SK-N-SH (cell line): ENCODE results near the gene HBG1. TPM values are rescaled to one million over a fixed set of nuclear protein-coding genes. Genes with fewer than 3 reads are reported as not detected.

Experiments used
- CTCF ChIA-PET: fragments of 300-600, 350-600 bp; formaldehyde crosslinking; extraction: SDS; loops from one replicate; lab custom pipeline; 2021; lab: Yijun Ruan, JAX
- POLR2A ChIA-PET: fragments of 350-600 bp; sonication (Branson Sonifier 250); formaldehyde crosslinking; extraction: SDS; loops from one replicate; lab custom pipeline; 2020; ENCODE audit warnings: antibody characterized with exemption, inconsistent platforms; lab: Yijun Ruan, JAX
- DNase-seq: peaks from one replicate; pipeline ENCODE4 v3.0.0; 2012
- H2AFZ ChIP-seq: fragments of 200-600 bp; sonication (generic); 2 replicates; pipeline ENCODE4 v1.8.1; 2016; ENCODE audit warnings: antibody characterized with exemption, mild to moderate bottlenecking, low read depth
- H3F3A ChIP-seq: fragments of 200-600 bp; sonication (generic); replicated peaks from 2 replicates; pipeline ENCODE3; 2016; ENCODE audit warnings: antibody characterized with exemption, mild to moderate bottlenecking; ENCODE audit not compliant: insufficient read depth
- H3K27ac ChIP-seq, 2 experiments: fragments of 200-500 bp in 1 of 2; fragments of 200-600 bp in 1 of 2; sonication (Bioruptor generic) in 1 of 2; sonication (generic), shearing (Covaris generic) in 1 of 2; 2 replicates each; pipeline versions ENCODE4 v1.5.1 to v1.6.1; 2014 to 2016; ENCODE audit warnings: low read depth in 2 of 2, inconsistent platforms in 1 of 2, low read length in 1 of 2, mild to moderate bottlenecking in 1 of 2, mixed read lengths in 1 of 2
- H3K27me3 ChIP-seq: fragments of 200-600 bp; sonication (generic), shearing (Covaris generic); 2 replicates; pipeline ENCODE4 v1.6.1; 2016; ENCODE audit warnings: mixed run types; ENCODE audit not compliant: insufficient read depth
- H3K36me3 ChIP-seq, 2 experiments: fragments of 200-500 bp in 1 of 2; fragments of 200-600 bp in 1 of 2; sonication (Bioruptor generic) in 1 of 2; sonication (generic) in 1 of 2; replicated peaks in 1 of 2; 2 replicates each; pipeline versions ENCODE3 to v1.5.1; 2014 to 2016; ENCODE audit warnings: low read length in 1 of 2, mild to moderate bottlenecking in 1 of 2; ENCODE audit not compliant: insufficient read depth in 2 of 2, control insufficient read depth in 1 of 2
- H3K4me1 ChIP-seq, 2 experiments: fragments of 200-500 bp in 1 of 2; fragments of 200-600 bp in 1 of 2; sonication (Bioruptor generic) in 1 of 2; sonication (generic), shearing (Covaris generic) in 1 of 2; 2 replicates each; pipeline versions ENCODE4 v1.5.1 to v1.6.1; 2014 to 2016; ENCODE audit warnings: low read depth in 1 of 2, low read length in 1 of 2, mixed run types in 1 of 2; ENCODE audit not compliant: insufficient read depth in 2 of 2, control insufficient read depth in 1 of 2
- H3K4me2 ChIP-seq: fragments of 200-600 bp; sonication (generic), shearing (Covaris generic); 2 replicates; pipeline ENCODE4 v1.6.1; 2017; ENCODE audit warnings: mixed run types
- H3K4me3 ChIP-seq, 2 experiments: fragments of 200-500 bp in 1 of 2; fragments of 200-600 bp in 1 of 2; sonication (Bioruptor generic) in 1 of 2; sonication (generic), shearing (Covaris generic) in 1 of 2; 2 replicates each; pipeline versions ENCODE4 v1.5.1 to v1.8.1; 2014 to 2016; ENCODE audit warnings: low read depth in 2 of 2, inconsistent platforms in 1 of 2, low read length in 1 of 2, mild to moderate bottlenecking in 1 of 2, mixed read lengths in 1 of 2, moderate library complexity in 1 of 2
- H3K79me2 ChIP-seq: fragments of 200-600 bp; sonication (generic); 2 replicates; pipeline ENCODE4 v1.8.1; 2017; ENCODE audit warnings: mild to moderate bottlenecking; ENCODE audit not compliant: insufficient read depth
- H3K9ac ChIP-seq: fragments of 200-600 bp; sonication (generic); 2 replicates; pipeline ENCODE4 v1.6.1; 2017; ENCODE audit warnings: mixed run types
- H3K9me2 ChIP-seq: fragments of 200-600 bp; sonication (generic); 2 replicates; pipeline ENCODE4 v1.6.1; 2017; ENCODE audit warnings: mixed run types
- H3K9me3 ChIP-seq: fragments of 200-600 bp; sonication (generic); 2 replicates; pipeline ENCODE4 v1.6.1; 2017; ENCODE audit warnings: mixed run types, mild to moderate bottlenecking, moderate library complexity
- H4K20me1 ChIP-seq: fragments of 200-600 bp; sonication (generic); 2 replicates; pipeline ENCODE4 v1.6.1; 2017; ENCODE audit warnings: mild to moderate bottlenecking, mixed run types; ENCODE audit not compliant: insufficient read depth
- CHD2 ChIP-seq: fragments of 150-350 bp; IDR thresholded peaks from 2 replicates; pipeline ENCODE4 v1.6.1; 2018; ENCODE audit warnings: low read length; ENCODE audit not compliant: partially characterized antibody
- EP300 ChIP-seq, 2 experiments: IDR thresholded peaks; 2 replicates each; pipeline versions ENCODE4 v1.4.0 to v1.6.1; 2012; ENCODE audit warnings: borderline replicate concordance in 1 of 2, low read depth in 1 of 2, low read length in 1 of 2
- EZH2phosphoT487 ChIP-seq: fragments of 200-600 bp; sonication (generic); IDR thresholded peaks from 2 replicates; pipeline ENCODE4 v1.6.1; 2017; ENCODE audit warnings: low read depth, mixed run types, mild to moderate bottlenecking, antibody characterized with exemption, moderate library complexity, borderline replicate concordance
- FOXJ3 ChIP-seq: sonication (generic); formaldehyde crosslinking; IDR thresholded peaks from 2 replicates; pipeline ENCODE4 v1.5.1; 2020; ENCODE audit warnings: mild to moderate bottlenecking, missing genetic modification reagents
- GABPA ChIP-seq: IDR thresholded peaks from 2 replicates; pipeline ENCODE4 v1.4.0; 2012; ENCODE audit warnings: low read depth, mild to moderate bottlenecking
- MEF2A ChIP-seq: IDR thresholded peaks from 2 replicates; pipeline ENCODE4 v1.4.0; 2012; ENCODE audit warnings: low read depth, borderline replicate concordance
- MXI1 ChIP-seq: IDR thresholded peaks from 2 replicates; pipeline ENCODE4 v1.6.1; 2012; ENCODE audit warnings: mild to moderate bottlenecking, low read depth, low read length, improper control_type of control experiment
- RCOR1 ChIP-seq: fragments of 150-350 bp; IDR thresholded peaks from 2 replicates; pipeline ENCODE4 v1.6.1; 2017; ENCODE audit warnings: antibody characterized with exemption, low read length
- RFX5 ChIP-seq: IDR thresholded peaks from 2 replicates; pipeline ENCODE4 v1.6.1; 2012; ENCODE audit warnings: mild to moderate bottlenecking, improper control_type of control experiment, low read length
- SIN3A ChIP-seq: IDR thresholded peaks from 2 replicates; pipeline ENCODE4 v1.6.1; 2012; ENCODE audit warnings: low read depth, mild to moderate bottlenecking, low read length, moderate library complexity, borderline replicate concordance
- YY1 ChIP-seq: IDR thresholded peaks from 2 replicates; pipeline ENCODE4 v1.4.0; 2012; ENCODE audit warnings: low read depth, mild to moderate bottlenecking
- WGBS: methylation state at CpG from one replicate; pipeline ENCODE4 v1.1.6; 2017; ENCODE audit warnings: low lambda C conversion rate; 5-methylcytosine and 5-hydroxymethylcytosine counted together
- polyA plus RNA-seq, 3 experiments: library from polyadenylated mRNA; depleted of rRNA; stranded (reverse); fragments of >200 nt; gene quantifications; 2 replicates each; pipeline ENCODE4 v1.2.3, GENCODE V29; 2012
- TF ChIP-seq, protein P1 (sequence below): fragments of 150-350 bp; IDR thresholded peaks from 2 replicates; pipeline ENCODE4 v1.6.1; 2016; ENCODE audit warnings: mild to moderate bottlenecking, low read depth, low read length
- TF ChIP-seq, protein P2 (sequence below): fragments of 200-600 bp; sonication (generic); IDR thresholded peaks from 2 replicates; pipeline ENCODE4 v1.6.1; 2017; ENCODE audit warnings: antibody characterized with exemption, mild to moderate bottlenecking, moderate library complexity
- TF ChIP-seq, protein P3 (sequence below): IDR thresholded peaks from 2 replicates; pipeline ENCODE4; 2012
- TF ChIP-seq, protein P4 (sequence below): IDR thresholded peaks from 2 replicates; pipeline ENCODE4 v1.6.1; 2012; ENCODE audit warnings: mild to moderate bottlenecking, low read depth, low read length, moderate library complexity
- TF ChIP-seq, protein P5 (sequence below): fragments of 150-350 bp; IDR thresholded peaks from 2 replicates; pipeline ENCODE4 v1.6.1; 2017; ENCODE audit warnings: antibody characterized with exemption, low read length, low read depth, borderline replicate concordance

Gene HBG1
- polyA plus RNA-seq, 1 of the 3 experiments (the other 2 are of a cell fraction) = not detected

DNA sequence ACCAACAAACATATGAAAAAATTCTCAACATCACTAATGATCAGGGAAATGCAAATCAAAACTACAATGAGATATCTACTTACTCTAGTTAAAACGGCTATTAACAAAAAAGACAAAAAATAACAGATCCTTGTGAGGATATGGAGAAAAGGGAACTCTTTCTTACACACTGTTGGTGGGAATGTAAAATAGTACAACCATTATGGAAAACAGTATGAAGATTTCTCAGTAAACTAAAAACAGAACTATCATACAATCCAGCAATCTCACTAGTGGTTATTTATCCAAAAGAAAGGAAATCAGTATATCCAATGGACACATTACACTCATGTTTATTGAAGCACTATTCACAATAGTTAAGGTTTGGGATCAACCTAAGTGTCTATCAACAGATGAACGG lies 16.2 kb upstream of the HBG1 start:
- H3K4me3 ChIP-seq = no peak overlapping the region
- no peaks in the 10 kb centered on the region for H3K9me2 ChIP-seq
- no peak overlapping the region for H2AFZ ChIP-seq
- no peaks in the 10 kb centered on the region for H4K20me1 ChIP-seq
- no peaks in the 10 kb centered on the region for H3F3A ChIP-seq
- H3K4me1 ChIP-seq = no peaks in the 10 kb centered on the region
- H3K79me2 ChIP-seq = no peaks in the 10 kb centered on the region
- H3K9ac ChIP-seq = no peak overlapping the region
- POLR2A ChIA-PET = no interaction called here
- TF ChIP-seq GABPA (no peak), MXI1 (no peak), SIN3A (no peak), RFX5 (no peak), MEF2A (no peak), FOXJ3 (CRISPR knock-in tag) (no peak), RCOR1 (no peak), CHD2 (no peak), EP300 (IDR thresholded peaks at IDR 0.05; ENCODE audit: borderline replicate concordance in 1 of 2, low read depth in 1 of 2, low read length in 1 of 2) (no peak), YY1 (no peak), EZH2phosphoT487 (no peak)
- TF ChIP-seq, protein P1, sequence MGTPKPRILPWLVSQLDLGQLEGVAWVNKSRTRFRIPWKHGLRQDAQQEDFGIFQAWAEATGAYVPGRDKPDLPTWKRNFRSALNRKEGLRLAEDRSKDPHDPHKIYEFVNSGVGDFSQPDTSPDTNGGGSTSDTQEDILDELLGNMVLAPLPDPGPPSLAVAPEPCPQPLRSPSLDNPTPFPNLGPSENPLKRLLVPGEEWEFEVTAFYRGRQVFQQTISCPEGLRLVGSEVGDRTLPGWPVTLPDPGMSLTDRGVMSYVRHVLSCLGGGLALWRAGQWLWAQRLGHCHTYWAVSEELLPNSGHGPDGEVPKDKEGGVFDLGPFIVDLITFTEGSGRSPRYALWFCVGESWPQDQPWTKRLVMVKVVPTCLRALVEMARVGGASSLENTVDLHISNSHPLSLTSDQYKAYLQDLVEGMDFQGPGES = no peak
- TF ChIP-seq, protein P2, sequence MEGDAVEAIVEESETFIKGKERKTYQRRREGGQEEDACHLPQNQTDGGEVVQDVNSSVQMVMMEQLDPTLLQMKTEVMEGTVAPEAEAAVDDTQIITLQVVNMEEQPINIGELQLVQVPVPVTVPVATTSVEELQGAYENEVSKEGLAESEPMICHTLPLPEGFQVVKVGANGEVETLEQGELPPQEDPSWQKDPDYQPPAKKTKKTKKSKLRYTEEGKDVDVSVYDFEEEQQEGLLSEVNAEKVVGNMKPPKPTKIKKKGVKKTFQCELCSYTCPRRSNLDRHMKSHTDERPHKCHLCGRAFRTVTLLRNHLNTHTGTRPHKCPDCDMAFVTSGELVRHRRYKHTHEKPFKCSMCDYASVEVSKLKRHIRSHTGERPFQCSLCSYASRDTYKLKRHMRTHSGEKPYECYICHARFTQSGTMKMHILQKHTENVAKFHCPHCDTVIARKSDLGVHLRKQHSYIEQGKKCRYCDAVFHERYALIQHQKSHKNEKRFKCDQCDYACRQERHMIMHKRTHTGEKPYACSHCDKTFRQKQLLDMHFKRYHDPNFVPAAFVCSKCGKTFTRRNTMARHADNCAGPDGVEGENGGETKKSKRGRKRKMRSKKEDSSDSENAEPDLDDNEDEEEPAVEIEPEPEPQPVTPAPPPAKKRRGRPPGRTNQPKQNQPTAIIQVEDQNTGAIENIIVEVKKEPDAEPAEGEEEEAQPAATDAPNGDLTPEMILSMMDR = no peak
- TF ChIP-seq, protein P3, sequence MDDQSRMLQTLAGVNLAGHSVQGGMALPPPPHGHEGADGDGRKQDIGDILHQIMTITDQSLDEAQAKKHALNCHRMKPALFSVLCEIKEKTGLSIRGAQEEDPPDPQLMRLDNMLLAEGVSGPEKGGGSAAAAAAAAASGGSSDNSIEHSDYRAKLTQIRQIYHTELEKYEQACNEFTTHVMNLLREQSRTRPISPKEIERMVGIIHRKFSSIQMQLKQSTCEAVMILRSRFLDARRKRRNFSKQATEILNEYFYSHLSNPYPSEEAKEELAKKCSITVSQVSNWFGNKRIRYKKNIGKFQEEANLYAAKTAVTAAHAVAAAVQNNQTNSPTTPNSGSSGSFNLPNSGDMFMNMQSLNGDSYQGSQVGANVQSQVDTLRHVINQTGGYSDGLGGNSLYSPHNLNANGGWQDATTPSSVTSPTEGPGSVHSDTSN = no peak
- TF ChIP-seq, protein P4, sequence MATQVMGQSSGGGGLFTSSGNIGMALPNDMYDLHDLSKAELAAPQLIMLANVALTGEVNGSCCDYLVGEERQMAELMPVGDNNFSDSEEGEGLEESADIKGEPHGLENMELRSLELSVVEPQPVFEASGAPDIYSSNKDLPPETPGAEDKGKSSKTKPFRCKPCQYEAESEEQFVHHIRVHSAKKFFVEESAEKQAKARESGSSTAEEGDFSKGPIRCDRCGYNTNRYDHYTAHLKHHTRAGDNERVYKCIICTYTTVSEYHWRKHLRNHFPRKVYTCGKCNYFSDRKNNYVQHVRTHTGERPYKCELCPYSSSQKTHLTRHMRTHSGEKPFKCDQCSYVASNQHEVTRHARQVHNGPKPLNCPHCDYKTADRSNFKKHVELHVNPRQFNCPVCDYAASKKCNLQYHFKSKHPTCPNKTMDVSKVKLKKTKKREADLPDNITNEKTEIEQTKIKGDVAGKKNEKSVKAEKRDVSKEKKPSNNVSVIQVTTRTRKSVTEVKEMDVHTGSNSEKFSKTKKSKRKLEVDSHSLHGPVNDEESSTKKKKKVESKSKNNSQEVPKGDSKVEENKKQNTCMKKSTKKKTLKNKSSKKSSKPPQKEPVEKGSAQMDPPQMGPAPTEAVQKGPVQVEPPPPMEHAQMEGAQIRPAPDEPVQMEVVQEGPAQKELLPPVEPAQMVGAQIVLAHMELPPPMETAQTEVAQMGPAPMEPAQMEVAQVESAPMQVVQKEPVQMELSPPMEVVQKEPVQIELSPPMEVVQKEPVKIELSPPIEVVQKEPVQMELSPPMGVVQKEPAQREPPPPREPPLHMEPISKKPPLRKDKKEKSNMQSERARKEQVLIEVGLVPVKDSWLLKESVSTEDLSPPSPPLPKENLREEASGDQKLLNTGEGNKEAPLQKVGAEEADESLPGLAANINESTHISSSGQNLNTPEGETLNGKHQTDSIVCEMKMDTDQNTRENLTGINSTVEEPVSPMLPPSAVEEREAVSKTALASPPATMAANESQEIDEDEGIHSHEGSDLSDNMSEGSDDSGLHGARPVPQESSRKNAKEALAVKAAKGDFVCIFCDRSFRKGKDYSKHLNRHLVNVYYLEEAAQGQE = no peak
- TF ChIP-seq, protein P5, sequence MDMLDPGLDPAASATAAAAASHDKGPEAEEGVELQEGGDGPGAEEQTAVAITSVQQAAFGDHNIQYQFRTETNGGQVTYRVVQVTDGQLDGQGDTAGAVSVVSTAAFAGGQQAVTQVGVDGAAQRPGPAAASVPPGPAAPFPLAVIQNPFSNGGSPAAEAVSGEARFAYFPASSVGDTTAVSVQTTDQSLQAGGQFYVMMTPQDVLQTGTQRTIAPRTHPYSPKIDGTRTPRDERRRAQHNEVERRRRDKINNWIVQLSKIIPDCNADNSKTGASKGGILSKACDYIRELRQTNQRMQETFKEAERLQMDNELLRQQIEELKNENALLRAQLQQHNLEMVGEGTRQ = no peak
- no peak for DNase-seq
- WGBS = 6% methylated on average over 2 of the region's 2 CpGs
- H3K27ac ChIP-seq = no peak overlapping the region
- no peaks in the 10 kb centered on the region for H3K36me3 ChIP-seq
- H3K4me2 ChIP-seq = no peak overlapping the region
- CTCF ChIA-PET = interaction anchor here (0.6 kb wide), 1 partner anchor 1547 kb away, joined by 3 read pairs; no protein-coding TSS in a partner anchor
- peaks cover 22% of the 10 kb centered on the region for H3K27me3 ChIP-seq
- H3K9me3 ChIP-seq = no peaks in the 10 kb centered on the region
